Left lung (tissue), 10 donors: ENCODE results near the gene TMTC2. TPM values are rescaled to one million over a fixed set of nuclear protein-coding genes. Genes with fewer than 3 reads are reported as not detected.

Source experiments
- ATAC-seq: fragments of 200-7000 bp; cut with Tn5 transposase; one replicate; pipeline ENCODE4 v1.9.1; 2020; ENCODE audit warnings: moderate library complexity
- DNase-seq, 4 donors: peaks; one replicate each; pipeline ENCODE4 v3.0.0-alpha.2; 2013 to 2020
- H3K27ac ChIP-seq, 2 donors: fragments of 200-600 bp; sonication (generic) in 1 of 2; one replicate each; pipeline versions ENCODE4 v1.5.0 to v1.8.0; 2020 to 2021
- H3K27me3 ChIP-seq, 2 donors: fragments of 200-600 bp; sonication (generic) in 1 of 2; one replicate each; pipeline versions ENCODE4 v1.5.0 to v1.8.0; 2020 to 2021
- H3K36me3 ChIP-seq, 2 donors: fragments of 200-600 bp; sonication (generic) in 1 of 2; one replicate each; pipeline versions ENCODE4 v1.5.0 to v1.8.0; 2020 to 2021
- H3K4me1 ChIP-seq, 2 donors: fragments of 200-600 bp; one replicate each; pipeline ENCODE4 v1.8.0; 2021
- H3K4me3 ChIP-seq, 2 donors: fragments of 200-600 bp; sonication (generic) in 1 of 2; one replicate each; pipeline versions ENCODE4 v1.5.0 to v1.8.0; 2020 to 2021; ENCODE audit warnings: mild to moderate bottlenecking in 1 of 2
- H3K9me3 ChIP-seq, 2 donors: fragments of 200-600 bp; sonication (generic) in 1 of 2; one replicate each; pipeline versions ENCODE4 v1.5.0 to v1.8.0; 2020 to 2021
- CTCF ChIP-seq, 2 donors: fragments of 200-600 bp; sonication (generic) in 1 of 2; IDR thresholded peaks; one replicate each; pipeline versions ENCODE4 v1.5.0 to v1.8.0; 2021; ENCODE audit warnings: antibody characterized with exemption in 2 of 2
- intact Hi-C, 2 donors: fragments of 100-400 bp; cut with DNase I; formaldehyde crosslinking; loops; one replicate each; pipeline versions ENCODE4 v1.11.2 to v1.14.2; 2022
- polyA plus RNA-seq, 6 donors: library from polyadenylated mRNA; unstranded; fragments of 120-200 nt; gene quantifications; one replicate each; pipeline ENCODE4 v1.2.1, GENCODE V29; 2013; ENCODE audit not compliant: insufficient read length in 6 of 6
- total RNA-seq, 2 donors: library from RNA; stranded (reverse); fragmentation: NEBNext Ultra II Directional; extraction: Animal tissue kit (Norgen Biotek cat#: 25700); gene quantifications; one replicate each; pipeline ENCODE4 v1.2.1, GENCODE V29; 2021
- donor health status: DM: no; HTN: yes; CAD: no.
- donor health status: DM: no; HTN: no; CAD: no.

The TMTC2 gene
- total and polyA plus RNA-seq, 8 donors, result 17.2 to 46.1 (median 39.3) TPM

DNA sequence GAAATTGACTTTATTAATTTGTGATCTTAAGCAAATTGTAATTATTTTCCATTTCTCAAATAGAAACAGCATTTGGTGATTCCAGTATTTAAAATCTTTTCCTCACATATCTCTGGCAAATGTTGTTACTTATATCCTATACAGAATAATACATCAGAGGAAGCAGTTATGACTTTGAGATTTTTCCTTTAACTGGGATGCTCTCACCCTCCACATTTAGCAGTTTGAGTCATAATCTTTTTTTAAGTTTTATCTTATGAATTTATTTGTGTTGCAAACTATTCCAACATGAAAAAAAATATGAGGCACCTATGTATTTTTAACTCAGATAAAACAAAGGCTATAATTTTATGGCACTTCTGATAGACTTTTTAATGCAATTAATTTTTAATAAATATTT is 311.8 kb downstream of the TMTC2 start:
- Histone ChIP-seq H3K36me3 (peaks cover 0 to 4% of the 10 kb centered on the region in 2 donors), H3K9me3 (no peaks in the 10 kb centered on the region), H3K27me3 (no peaks in the 10 kb centered on the region), H3K4me1 (no peaks in the 10 kb centered on the region), H3K4me3 (no peak overlapping the region), H3K27ac (no peak overlapping the region)
- intact Hi-C loops, result no loop called here
- TF ChIP-seq CTCF (IDR thresholded peaks at IDR 0.05), result no peak
- DNase-seq (no peak), ATAC-seq (no peak)

DNA sequence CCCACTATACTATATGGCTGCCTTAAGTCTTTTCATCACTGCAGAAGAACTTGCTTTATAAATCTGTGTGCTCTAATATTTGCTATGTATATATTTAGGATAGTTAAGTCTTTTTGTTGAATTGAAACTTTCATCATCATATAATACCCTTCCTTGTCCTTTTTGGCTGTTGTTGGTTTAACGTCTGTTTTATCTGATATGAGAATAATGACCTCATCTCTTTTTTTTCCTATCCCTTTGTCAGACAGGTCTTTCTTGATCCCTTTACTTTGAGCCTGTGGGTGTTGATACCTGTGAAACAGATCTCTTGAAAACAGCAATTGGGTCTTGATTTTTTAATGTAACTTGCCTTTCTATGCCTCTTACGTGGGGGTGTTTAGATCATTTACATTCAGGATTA is 316.3 kb downstream of the TMTC2 start:
- no peak for DNase-seq
- H3K27ac ChIP-seq, result no peak overlapping the region
- TF ChIP-seq CTCF (IDR thresholded peaks at IDR 0.05), result no peak
- no peak overlapping the region for H3K4me3 ChIP-seq
- peaks cover 0 to 6% of the 10 kb centered on the region in 2 donors for H3K9me3 ChIP-seq
- H3K36me3 ChIP-seq, result peaks cover 0 to 4% of the 10 kb centered on the region in 2 donors
- no peaks in the 10 kb centered on the region for H3K4me1 ChIP-seq
- intact Hi-C loops, result no loop called here
- no peak for ATAC-seq
- H3K27me3 ChIP-seq, result no peaks in the 10 kb centered on the region

DNA sequence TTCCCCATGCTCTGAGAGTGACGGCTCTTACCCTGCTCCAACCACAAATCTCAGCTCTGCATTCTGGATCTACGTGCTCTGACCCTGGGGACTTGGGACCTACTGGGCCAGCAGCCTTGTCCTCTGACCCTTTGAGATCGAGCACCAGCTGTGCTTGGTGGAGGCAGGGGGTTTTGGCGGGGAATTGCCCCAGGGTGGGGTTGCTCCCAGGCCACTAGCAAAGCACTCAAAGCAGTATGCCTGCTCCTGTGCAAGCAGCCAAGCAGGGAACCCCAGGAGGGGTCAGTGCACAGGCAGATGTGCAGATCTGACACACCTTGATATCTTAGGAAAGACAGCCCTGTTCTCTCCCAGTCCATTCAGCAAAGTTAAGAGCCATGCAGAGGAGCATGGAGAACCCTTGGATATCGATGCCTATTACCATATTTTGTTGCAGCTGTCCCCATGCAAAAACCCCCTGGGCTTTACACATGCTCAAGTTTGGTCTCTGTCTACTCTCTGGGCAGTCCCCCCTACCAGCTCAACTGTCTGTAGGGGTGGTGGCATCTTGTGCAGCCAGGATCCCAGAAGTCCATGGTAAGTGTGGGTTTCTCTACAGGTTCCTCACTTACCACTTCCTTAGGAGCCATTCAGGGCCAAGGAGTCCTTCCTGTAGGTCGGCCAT is 319.0 kb downstream of the TMTC2 start:
- Histone ChIP-seq H3K9me3 (peaks cover 0 to 25% of the 10 kb centered on the region in 2 donors), H3K36me3 (peaks cover 0 to 15% of the 10 kb centered on the region in 2 donors), H3K4me1 (no peaks in the 10 kb centered on the region), H3K27ac (no peak overlapping the region), H3K27me3 (no peaks in the 10 kb centered on the region), H3K4me3 (no peak overlapping the region)
- ATAC-seq (no peak), DNase-seq (no peak)
- TF ChIP-seq CTCF (IDR thresholded peaks at IDR 0.05), result no peak
- intact Hi-C loops, result no loop called here

GRCh38 chr12:83008703-83009102 is 322.0 kb downstream of the TMTC2 start:
- ATAC-seq (no peak), DNase-seq (no peak)
- no peaks in the 10 kb centered on the region for H3K4me1 ChIP-seq
- H3K9me3 ChIP-seq, result peaks cover 0 to 28% of the 10 kb centered on the region in 2 donors
- H3K4me3 ChIP-seq, result no peak overlapping the region
- H3K27ac ChIP-seq, result no peak overlapping the region
- H3K36me3 ChIP-seq, result peaks cover 0 to 13% of the 10 kb centered on the region in 2 donors
- intact Hi-C loops, result no loop called here
- no peak for TF ChIP-seq CTCF (IDR thresholded peaks at IDR 0.05)
- no peaks in the 10 kb centered on the region for H3K27me3 ChIP-seq

GRCh38 chr12:83010169-83010804 is 323.6 kb downstream of the TMTC2 start:
- no peak for TF ChIP-seq CTCF (IDR thresholded peaks at IDR 0.05)
- Histone ChIP-seq H3K4me1 (no peaks in the 10 kb centered on the region), H3K36me3 (peaks cover 0 to 13% of the 10 kb centered on the region in 2 donors), H3K27ac (no peak overlapping the region), H3K9me3 (peaks cover 0 to 28% of the 10 kb centered on the region in 2 donors), H3K4me3 (no peak overlapping the region), H3K27me3 (no peaks in the 10 kb centered on the region)
- intact Hi-C loops, result no loop called here
- DNase-seq (no peak), ATAC-seq (no peak)
